Lung (tissue), 12 donors: ENCODE results near the gene LMNTD2. TPM values are rescaled to one million over a fixed set of nuclear protein-coding genes. Genes with fewer than 3 reads are reported as not detected.

ENCODE experiments used
- ATAC-seq: fragments of 200-7000 bp; cut with Tn5 transposase; one replicate; pipeline ENCODE4 v1.9.1; 2020; ENCODE audit warnings: moderate number of reproducible peaks; ENCODE audit not compliant: insufficient read depth, low FRiP score
- DNase-seq, 3 donors: peaks; one replicate each; pipeline ENCODE4 v3.0.0-alpha.2; 2013 to 2017
- H3K27ac ChIP-seq, 2 donors: one replicate each; pipeline ENCODE4 v1.5.1; 2013; ENCODE audit warnings: mild to moderate bottlenecking in 2 of 2, moderate library complexity in 2 of 2, control low read depth in 1 of 2, inconsistent platforms in 1 of 2, low read depth in 1 of 2, low read length in 1 of 2
- H3K27me3 ChIP-seq, 3 donors: one replicate each; pipeline ENCODE4 v1.5.1; 2013; ENCODE audit warnings: low read length in 2 of 3; ENCODE audit not compliant: control insufficient read depth in 3 of 3, insufficient read depth in 3 of 3
- H3K36me3 ChIP-seq, 4 donors: one replicate each; pipeline ENCODE4 v1.5.1; 2013; ENCODE audit warnings: low read length in 4 of 4, mild to moderate bottlenecking in 1 of 4, moderate library complexity in 1 of 4; ENCODE audit not compliant: control insufficient read depth in 4 of 4, insufficient read depth in 4 of 4
- H3K4me1 ChIP-seq, 5 donors: one replicate each; pipeline ENCODE4 v1.5.1; 2013; ENCODE audit warnings: low read length in 5 of 5, mild to moderate bottlenecking in 2 of 5, moderate library complexity in 1 of 5; ENCODE audit not compliant: control insufficient read depth in 5 of 5, insufficient read depth in 5 of 5
- H3K4me3 ChIP-seq: one replicate; pipeline ENCODE4 v1.5.1; 2013; ENCODE audit warnings: mild to moderate bottlenecking, control low read depth, moderate library complexity
- H3K9ac ChIP-seq, 2 donors: one replicate each; pipeline ENCODE4 v1.5.1; 2013; ENCODE audit warnings: low read length in 2 of 2, control low read depth in 1 of 2; ENCODE audit not compliant: insufficient read depth in 1 of 2
- H3K9me3 ChIP-seq, 4 donors: one replicate each; pipeline ENCODE4 v1.5.1; 2013; ENCODE audit warnings: low read length in 3 of 4, mild to moderate bottlenecking in 1 of 4, moderate library complexity in 1 of 4; ENCODE audit not compliant: control insufficient read depth in 4 of 4, insufficient read depth in 3 of 4
- CTCF ChIP-seq: IDR thresholded peaks from 2 replicates; pipeline ENCODE4 v1.5.1; 2012; ENCODE audit warnings: mild to moderate bottlenecking; ENCODE audit errors: control extremely low read depth, extremely low read depth
- WGBS, 2 donors: extraction: QIAGEN DNeasy Blood & Tissue Kit; methylation state at CpG; one replicate each; pipeline ENCODE4 v1.1.7; 2013; 5-methylcytosine and 5-hydroxymethylcytosine counted together
- polyA plus RNA-seq, 2 donors: library from polyadenylated mRNA; stranded (reverse); fragments of 200-250 nt; gene quantifications; one replicate each; pipeline ENCODE4 v1.2.1, GENCODE V29; 2013
- total RNA-seq, 2 donors: library from RNA; depleted of rRNA in 1 of 2; stranded (reverse); fragments of >200 nt in 1 of 2; gene quantifications; one replicate each; pipeline ENCODE4 v1.2.1, GENCODE V29; 2014 to 2021
- donor health status: control.
- donor health status: control.
- donor health status: Bipolar disorder and iron deficiency.
- donor health status: healthy.
- donor health status: DM: yes; HTN: yes; CAD: no.

LMNTD2 gene
- total and polyA plus RNA-seq, 4 donors = 2.3 to 9.7 (median 3.8) TPM

GRCh38 chr11:548700-549603 lies 11.6 kb downstream of the LMNTD2 start:
- DNase-seq (no peak), ATAC-seq (no peak)
- WGBS, 2 donors = 89 to 91% methylated on average over 32 of the region's 32 CpGs
- TF ChIP-seq CTCF = no peak
- H3K9me3 ChIP-seq = no peaks in the 10 kb centered on the region
- no peaks in the 10 kb centered on the region for H3K36me3 ChIP-seq
- H3K9ac ChIP-seq = no peak overlapping the region
- no peaks in the 10 kb centered on the region for H3K4me1 ChIP-seq
- H3K27ac ChIP-seq = no peak overlapping the region
- H3K4me3 ChIP-seq = no peak overlapping the region
- H3K27me3 ChIP-seq = peaks cover 0 to 1% (median 0%) of the 10 kb centered on the region in 3 donors

- WGBS, 2 donors = 90 to 92% methylated on average over 11 of the region's 11 CpGs
- H3K27ac ChIP-seq = no peak overlapping the region
- no peak for ATAC-seq
- no peak for DNase-seq
- no peaks in the 10 kb centered on the region for H3K9me3 ChIP-seq
- no peaks in the 10 kb centered on the region for H3K27me3 ChIP-seq
- no peaks in the 10 kb centered on the region for H3K4me1 ChIP-seq
- TF ChIP-seq CTCF = no peak
- no peak overlapping the region for H3K4me3 ChIP-seq
- H3K36me3 ChIP-seq = no peaks in the 10 kb centered on the region
- no peak overlapping the region for H3K9ac ChIP-seq
Measured at GRCh38 chr11:545171-545570, 15.4 kb downstream of the LMNTD2 start.

GRCh38 chr11:544817-545166 lies 15.7 kb downstream of the LMNTD2 start:
- no peaks in the 10 kb centered on the region for H3K36me3 ChIP-seq
- ATAC-seq (no peak), DNase-seq (no peak)

More at GRCh38 chr11:544817-545166, 15.7 kb downstream of the LMNTD2 start:
- Histone ChIP-seq H3K27ac (no peak overlapping the region), H3K4me3 (no peak overlapping the region), H3K4me1 (no peaks in the 10 kb centered on the region), H3K9ac (no peak overlapping the region), H3K27me3 (no peaks in the 10 kb centered on the region), H3K9me3 (no peaks in the 10 kb centered on the region)
- 87 to 88% methylated on average over 5 of the region's 5 CpGs for WGBS, 2 donors
- TF ChIP-seq CTCF = no peak
